NB4 (cell line): Measurements from ENCODE around the gene RO60.

Experiments used
- DNase-seq: peaks from one replicate; pipeline ENCODE4 v3.0.0; 2010; ENCODE audit warnings: low read depth
- H3K4me3 ChIP-seq: one replicate; pipeline ENCODE4 v1.5.1; 2011; ENCODE audit warnings: mild to moderate bottlenecking, low read depth, low read length, moderate library complexity
- MYC ChIP-seq: IDR thresholded peaks from 2 replicates; pipeline ENCODE4 v1.6.1; 2011; ENCODE audit warnings: low read depth, low read length
- POLR2A ChIP-seq: IDR thresholded peaks from 2 replicates; pipeline ENCODE4 v1.6.1; 2011; ENCODE audit warnings: mild to moderate bottlenecking; ENCODE audit not compliant: insufficient read length; ENCODE audit errors: extremely low read depth
- TF ChIP-seq, protein P1 (sequence below): IDR thresholded peaks from 2 replicates; pipeline ENCODE4 v1.6.1; 2011; ENCODE audit warnings: low read depth, low read length
- TF ChIP-seq, protein P2 (sequence below): IDR thresholded peaks from one replicate; pipeline ENCODE4 v1.5.1; 2012; ENCODE audit warnings: low read depth, low read length

Gene RO60

DNA sequence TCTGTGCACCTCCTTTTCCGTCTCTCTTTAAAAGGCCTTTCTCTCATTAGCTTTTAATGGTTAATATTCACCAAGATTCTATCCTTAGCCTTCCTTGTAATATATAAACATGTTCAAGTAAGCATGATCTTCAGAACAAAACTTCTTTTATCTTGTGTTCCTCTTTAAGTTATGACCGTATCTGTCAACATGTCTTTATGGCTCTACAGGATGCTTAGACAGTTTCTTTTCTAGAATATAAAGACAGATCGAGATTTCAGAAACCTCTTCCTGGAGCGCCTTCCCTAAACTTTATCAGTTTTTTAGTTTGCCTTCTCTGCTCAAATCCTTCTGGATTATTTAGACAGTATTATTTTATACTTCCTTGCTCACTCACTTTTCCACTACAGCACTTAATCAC lies 7.2 kb downstream of the RO60 start:
- TF ChIP-seq, protein P1, sequence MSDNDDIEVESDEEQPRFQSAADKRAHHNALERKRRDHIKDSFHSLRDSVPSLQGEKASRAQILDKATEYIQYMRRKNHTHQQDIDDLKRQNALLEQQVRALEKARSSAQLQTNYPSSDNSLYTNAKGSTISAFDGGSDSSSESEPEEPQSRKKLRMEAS, result no peak
- TF ChIP-seq MYC (no peak), POLR2A (no peak)
- TF ChIP-seq, protein P2, sequence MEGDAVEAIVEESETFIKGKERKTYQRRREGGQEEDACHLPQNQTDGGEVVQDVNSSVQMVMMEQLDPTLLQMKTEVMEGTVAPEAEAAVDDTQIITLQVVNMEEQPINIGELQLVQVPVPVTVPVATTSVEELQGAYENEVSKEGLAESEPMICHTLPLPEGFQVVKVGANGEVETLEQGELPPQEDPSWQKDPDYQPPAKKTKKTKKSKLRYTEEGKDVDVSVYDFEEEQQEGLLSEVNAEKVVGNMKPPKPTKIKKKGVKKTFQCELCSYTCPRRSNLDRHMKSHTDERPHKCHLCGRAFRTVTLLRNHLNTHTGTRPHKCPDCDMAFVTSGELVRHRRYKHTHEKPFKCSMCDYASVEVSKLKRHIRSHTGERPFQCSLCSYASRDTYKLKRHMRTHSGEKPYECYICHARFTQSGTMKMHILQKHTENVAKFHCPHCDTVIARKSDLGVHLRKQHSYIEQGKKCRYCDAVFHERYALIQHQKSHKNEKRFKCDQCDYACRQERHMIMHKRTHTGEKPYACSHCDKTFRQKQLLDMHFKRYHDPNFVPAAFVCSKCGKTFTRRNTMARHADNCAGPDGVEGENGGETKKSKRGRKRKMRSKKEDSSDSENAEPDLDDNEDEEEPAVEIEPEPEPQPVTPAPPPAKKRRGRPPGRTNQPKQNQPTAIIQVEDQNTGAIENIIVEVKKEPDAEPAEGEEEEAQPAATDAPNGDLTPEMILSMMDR, result no peak
- DNase-seq, result no peak
- no peak overlapping the region for H3K4me3 ChIP-seq

DNA sequence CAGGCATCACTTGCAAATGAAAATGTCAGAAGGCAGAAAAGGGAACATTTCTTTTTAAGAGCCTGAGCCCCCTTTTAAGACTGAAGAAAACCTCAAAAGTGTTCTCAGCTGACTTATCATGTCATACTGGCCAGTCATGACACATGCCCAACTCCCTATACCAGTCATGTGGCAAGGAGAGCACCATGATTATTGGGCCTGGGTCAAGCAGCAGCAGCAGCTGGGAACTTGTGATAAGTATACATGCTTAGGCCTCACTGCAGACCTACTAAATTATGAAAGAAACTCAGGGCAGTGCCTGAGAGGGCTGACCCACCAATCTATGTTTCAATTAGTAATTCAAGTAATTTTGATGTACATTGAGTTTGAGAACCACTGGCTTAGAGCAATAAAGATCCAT lies 8.6 kb downstream of the RO60 start:
- TF ChIP-seq MYC (no peak), POLR2A (no peak)
- TF ChIP-seq, protein P1, result no peak
- TF ChIP-seq, protein P2, result no peak
- no peak overlapping the region for H3K4me3 ChIP-seq
- peak; percentile 14 for DNase-seq

DNA sequence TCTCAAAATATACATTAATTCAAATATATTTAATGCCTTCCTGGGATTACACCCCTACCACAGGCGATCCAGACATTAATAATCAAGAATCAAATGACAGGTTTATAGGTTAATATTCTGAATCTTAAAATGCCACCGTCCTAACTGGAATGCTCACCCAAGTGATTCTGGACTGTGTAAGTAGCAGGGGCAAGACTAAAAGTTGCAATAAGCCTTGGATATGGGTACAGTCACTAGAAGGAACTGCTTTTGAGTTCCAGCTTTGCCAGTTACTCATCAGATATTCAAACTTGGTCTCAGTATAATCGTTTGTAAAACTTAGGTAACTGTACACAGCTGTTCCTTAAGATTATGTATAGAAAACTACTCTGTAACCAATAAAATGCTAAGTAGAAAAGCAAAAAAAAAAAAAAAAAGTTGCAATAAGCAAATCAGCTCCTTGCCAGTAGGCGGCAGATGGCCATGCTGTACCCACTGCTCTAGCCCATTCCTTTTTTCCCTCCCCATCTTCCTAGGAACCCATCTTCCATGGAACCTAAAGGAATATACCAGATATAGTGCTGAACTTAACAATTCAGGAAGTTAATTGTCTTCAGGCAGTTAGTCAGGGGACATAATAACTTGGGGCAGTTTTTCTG lies 10.5 kb downstream of the RO60 start:
- TF ChIP-seq, protein P2, result peak; percentile 37
- TF ChIP-seq POLR2A (no peak), MYC (peak; percentile 44; the same call in 1 of the 2 replicates)
- TF ChIP-seq, protein P1, result peak; percentile 44; the same call in 1 of the 2 replicates

DNA sequence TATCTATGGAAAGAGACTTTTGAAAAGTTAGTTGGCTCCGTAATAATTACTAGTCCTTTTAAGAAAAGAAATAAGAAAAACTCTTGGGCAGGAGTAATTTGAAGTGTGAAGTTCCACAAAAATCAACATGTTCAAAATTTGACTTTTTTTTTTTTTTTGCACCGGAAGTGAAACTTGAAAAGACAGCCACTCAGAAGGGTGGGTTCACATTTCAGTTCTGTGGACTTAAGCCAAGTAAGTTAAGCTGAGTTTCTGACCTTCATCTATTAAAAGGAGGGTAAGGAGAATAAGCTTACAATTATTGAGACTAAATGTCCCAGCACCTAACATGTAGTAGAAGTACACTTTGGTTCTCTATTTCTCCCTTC lies 11.0 kb downstream of the RO60 start:
- peak; percentile 45 for DNase-seq
- H3K4me3 ChIP-seq, result peak overlapping the region; percentile 42
- TF ChIP-seq POLR2A, result no peak
- TF ChIP-seq, protein P1, result no peak
- TF ChIP-seq, protein P2, result no peak
- no peak for TF ChIP-seq MYC

More for the DNA sequence above, 10.5 kb downstream of the RO60 start:
- peak; percentile 50 for DNase-seq
- no peak overlapping the region for H3K4me3 ChIP-seq

DNA sequence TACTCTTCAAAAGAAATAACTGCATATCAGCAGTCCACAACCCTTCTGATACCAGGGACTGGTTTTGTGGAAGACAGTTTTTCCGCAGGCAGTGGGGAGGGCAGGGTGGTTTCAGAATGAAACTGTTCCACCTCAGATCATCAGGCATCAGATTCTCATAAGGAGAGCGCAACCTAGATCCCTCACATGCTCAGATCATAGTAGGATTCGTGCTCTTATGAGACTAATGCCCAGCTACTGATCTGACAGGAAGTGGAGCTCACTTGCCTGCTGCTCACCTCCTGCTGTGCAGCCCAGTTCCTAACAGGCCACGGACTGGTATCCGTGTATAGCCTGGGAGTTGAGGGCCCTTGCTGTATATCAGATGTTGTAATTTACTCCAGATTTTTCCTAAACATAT lies 11.5 kb downstream of the RO60 start:
- peak; percentile 79 for DNase-seq
- H3K4me3 ChIP-seq, result peak overlapping the region; percentile 42
- TF ChIP-seq MYC (no peak), POLR2A (peak; percentile 12)
- TF ChIP-seq, protein P2, result no peak
- TF ChIP-seq, protein P1, result no peak
